ENCODE measurements around the gene KIRREL3.

KIRREL3 gene

DNA sequence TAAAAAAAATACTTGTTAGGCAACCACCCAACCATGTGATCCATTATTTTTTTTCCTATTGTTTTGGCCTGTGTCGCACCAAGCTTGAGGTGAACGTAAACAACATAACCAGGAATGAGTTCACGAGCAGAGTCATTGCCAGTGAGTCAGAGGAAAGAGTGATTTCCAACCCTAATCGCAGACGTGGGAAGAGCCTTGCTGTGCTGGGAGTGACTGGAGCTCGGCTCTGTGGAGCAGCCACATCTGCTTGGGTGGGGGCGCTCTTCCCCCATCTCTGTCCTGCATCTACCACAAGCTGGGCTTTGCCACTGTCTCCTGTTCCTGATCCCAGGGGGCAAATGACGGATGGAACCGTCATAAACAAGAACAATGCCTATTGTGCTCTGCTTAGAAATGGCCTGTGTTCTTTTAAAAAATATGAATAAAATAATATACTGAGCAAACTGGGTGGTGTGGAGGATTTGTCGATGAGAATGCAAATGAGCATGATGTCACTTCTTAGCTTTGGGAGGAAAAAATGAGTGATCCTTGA, 210.0 kb downstream of the KIRREL3 start:
- no peak for DNase-seq (ENCODE audit: low spot score)

DNA sequence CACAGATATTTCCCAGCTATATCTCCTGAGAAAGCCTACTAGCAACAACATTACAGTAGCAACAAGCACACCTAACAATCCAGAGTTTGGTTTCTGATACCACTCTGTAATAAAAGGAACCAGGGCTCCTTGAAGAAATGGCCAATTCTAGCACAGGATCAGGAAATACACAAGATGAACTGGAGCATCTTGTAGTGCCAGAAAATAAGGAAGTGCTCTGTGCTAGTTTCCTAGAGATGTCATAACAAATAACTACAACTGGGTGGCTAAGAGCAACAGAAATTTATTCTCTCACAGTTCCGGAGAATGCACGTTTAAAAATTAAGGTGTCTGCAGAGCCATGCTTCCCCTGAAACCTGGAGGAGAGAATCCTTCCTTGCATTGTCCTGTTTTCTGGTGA, 217.8 kb downstream of the KIRREL3 start:
- no peak for DNase-seq (ENCODE audit: low spot score)

DNA sequence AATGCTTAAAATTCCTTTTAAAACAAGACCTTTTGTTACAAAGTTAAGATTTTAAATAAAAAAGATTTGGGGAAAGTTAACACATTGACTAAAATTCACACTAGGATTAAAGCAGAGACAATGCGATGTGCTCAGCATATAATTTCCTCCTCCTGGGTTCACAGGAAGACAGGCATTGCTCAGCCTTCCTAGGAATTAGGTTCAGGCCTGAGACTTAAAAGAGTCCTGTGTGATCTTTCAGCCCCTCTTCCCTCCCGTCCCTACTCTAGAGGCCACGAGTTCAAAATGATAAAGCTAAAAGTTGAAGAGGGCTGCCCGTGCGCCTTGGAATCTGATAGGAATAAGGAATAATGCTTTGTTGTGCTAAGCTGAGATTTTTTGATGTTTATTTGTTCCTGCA, 218.6 kb downstream of the KIRREL3 start:
- no peak for DNase-seq (ENCODE audit: low spot score)

DNA sequence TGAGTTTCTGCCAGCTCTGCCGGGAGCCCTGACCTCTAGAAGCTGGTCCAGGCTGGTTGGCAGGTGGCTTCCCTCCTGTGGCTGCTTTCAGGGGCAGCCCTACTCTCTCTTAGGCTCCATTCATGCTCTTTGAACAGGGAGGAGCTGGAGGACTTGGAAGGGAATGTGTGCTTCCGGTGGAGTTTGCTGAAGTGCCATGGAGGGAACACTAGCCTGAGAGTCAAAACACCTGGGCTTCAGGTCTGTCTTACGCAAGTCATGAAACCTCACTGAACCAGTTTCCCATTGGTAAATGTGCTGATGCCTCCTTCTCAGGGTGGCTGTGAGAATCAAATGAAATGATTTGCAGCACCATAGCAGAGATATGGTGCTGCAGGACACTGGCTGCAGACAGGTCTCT, 224.5 kb downstream of the KIRREL3 start:
- DNase-seq (ENCODE audit: low spot score) = no peak

GRCh38 chr11:126772267-126772666, 228.3 kb downstream of the KIRREL3 start:
- DNase-seq (ENCODE audit: low spot score) = no peak

DNA sequence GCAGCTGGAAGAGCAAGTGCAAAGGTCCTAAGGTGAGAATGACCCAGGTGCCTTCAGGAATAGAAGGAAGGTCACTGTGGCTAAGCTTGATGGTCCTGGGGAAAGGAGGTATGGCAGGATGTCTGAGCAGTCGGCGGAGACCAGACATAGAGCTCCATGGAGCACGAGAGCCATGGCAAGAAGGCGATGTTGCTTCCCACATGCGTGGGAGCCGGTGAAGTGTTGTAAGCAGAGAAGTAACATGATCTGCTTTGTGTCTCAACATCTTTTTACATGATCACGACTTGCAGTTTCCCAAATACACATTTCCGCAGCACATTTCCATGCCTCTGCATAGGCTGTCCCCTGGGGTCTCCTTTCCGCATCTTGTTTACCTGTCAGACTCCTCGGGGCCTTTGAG, 231.9 kb downstream of the KIRREL3 start:
- no peak for DNase-seq (ENCODE audit: low spot score)

GRCh38 chr11:126766440-126766839, 234.1 kb downstream of the KIRREL3 start:
- DNase-seq (ENCODE audit: low spot score) = no peak

- DNase-seq (ENCODE audit: low spot score) = no peak
These were observed 235.4 kb downstream of the KIRREL3 start for GRCh38 chr11:126765196-126765595.

GRCh38 chr11:126764231-126764630, 236.3 kb downstream of the KIRREL3 start:
- no peak for DNase-seq (ENCODE audit: low spot score)

DNA sequence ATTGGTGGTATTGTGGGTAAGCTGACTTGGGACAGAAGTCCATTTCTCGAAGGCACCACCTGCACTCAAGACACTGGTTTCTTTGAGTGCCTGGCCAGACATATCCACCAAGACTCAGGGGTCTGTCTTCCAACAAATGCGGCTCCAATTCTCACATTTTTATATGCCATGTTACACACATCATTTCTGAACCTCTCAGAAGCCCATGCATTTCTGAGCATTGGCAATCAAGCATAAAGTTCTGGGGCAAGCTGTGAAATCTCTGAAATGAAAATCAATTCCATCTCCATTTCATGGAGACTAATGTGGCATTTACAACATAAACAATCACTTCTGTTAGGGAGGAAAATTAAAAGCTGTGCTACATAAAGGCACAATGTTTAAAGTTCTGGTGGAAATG, 243.7 kb downstream of the KIRREL3 start:
- no peak for DNase-seq (ENCODE audit: low spot score)

GRCh38 chr11:126756421-126756820, 244.1 kb downstream of the KIRREL3 start:
- no peak for DNase-seq (ENCODE audit: low spot score)

DNA sequence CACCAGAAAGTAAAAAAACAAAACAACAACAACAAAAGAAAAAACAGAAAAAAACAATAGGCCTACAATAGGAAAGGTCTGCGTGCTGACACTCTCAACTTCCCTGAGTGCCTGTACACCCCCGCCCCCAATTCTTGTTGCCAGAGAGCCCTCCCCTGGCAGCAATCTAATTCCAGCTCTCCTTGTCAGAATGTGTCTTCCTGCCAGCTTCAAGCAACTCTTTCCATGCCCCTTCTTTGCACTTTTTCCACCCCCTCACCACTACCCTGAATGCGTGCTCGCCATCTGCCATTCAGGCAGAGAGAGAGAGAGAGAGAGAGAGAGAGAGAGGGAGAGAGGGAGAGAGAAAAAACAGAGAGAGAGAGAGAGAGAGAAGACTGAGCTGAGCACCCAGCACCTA, 245.0 kb downstream of the KIRREL3 start:
- no peak for DNase-seq (ENCODE audit: low spot score)

DNA sequence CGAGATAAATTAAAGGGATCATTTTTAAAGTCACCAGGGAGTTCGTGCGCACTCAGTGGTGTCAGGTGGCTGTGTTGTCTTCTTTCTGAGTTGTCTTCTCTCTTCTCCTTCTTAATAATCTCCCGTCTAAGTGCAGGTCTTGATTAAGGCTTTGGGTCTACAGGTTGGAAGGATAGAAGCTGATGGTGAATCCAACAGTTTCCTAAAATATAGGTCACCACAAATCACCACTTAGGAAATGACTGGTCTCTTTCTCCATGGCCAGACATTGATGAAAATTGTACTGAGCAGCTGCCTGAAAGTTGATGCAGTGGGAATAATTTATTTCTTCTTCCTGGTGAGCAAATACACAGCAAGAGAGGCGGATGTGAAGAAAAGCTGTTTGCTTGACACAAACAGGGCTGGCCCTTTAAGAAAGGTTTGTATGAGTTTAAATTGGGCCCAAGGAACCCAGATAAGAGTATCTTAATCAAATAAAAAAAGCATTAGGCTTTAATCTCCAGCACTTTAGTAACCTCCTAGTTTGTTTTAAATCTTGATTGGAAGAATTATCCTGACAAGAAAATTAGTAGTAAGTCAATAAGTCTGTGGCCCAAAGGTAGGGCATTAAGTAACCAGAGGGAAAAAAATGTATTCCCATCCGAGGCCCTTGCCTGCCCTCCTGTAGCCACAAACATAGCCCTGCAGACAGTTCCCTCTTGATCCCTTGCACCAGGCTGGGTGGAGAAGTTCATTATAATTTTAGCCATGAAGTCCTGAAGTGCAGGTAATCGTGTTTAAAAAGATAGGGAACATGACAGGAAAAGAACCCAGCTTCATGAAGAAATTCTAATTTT, 245.8 kb downstream of the KIRREL3 start:
- no peak for DNase-seq (ENCODE audit: low spot score)

- no peak for DNase-seq (ENCODE audit: low spot score)
These were observed 246.6 kb downstream of the KIRREL3 start for GRCh38 chr11:126753990-126754389.

DNA sequence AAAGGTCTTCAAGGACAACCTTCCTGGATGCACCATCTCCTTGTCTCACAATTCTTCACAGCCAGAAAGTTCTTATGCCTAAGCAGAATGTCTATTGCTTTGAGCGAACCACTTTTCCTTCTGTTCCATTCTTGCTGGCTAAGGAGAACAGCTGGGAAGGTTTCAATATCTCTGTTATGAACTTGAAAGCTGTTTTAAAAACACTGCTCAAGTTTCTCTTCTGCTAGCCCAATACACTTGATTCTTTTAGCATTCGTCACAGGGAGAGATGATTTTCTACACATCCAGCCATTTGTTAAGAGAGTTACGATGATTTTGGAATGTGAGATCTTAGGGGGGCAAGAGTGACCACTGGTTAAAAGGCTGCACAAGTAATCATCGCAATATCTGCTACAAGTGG, 249.3 kb downstream of the KIRREL3 start:
- no peak for DNase-seq (ENCODE audit: low spot score)

GRCh38 chr11:126748793-126749192, 251.8 kb downstream of the KIRREL3 start:
- DNase-seq (ENCODE audit: low spot score) = no peak

GRCh38 chr11:126748100-126748791, 252.3 kb downstream of the KIRREL3 start:
- no peak for DNase-seq (ENCODE audit: low spot score)

- DNase-seq (ENCODE audit: low spot score) = no peak
These were observed 253.3 kb downstream of the KIRREL3 start for GRCh38 chr11:126747315-126747714.

DNA sequence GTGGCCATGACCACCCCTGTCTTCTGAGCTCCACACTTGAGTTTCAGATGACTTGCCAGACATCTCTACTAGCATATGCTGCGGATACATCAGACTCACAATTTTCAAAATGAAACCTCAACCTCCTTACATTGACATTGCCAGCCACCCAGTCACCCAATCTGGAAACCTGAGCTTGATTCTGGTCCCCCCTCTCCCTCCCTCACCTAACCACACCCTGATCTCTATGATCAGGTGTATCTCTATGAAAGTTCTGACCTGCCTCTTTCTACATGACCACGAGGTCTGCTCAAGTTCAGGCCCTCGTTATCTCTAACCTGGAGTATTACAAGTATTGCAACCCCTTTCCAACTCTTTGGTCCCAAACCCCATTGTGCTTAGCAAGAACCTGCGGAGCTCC, 254.1 kb downstream of the KIRREL3 start:
- no peak for DNase-seq (ENCODE audit: low spot score)

DNA sequence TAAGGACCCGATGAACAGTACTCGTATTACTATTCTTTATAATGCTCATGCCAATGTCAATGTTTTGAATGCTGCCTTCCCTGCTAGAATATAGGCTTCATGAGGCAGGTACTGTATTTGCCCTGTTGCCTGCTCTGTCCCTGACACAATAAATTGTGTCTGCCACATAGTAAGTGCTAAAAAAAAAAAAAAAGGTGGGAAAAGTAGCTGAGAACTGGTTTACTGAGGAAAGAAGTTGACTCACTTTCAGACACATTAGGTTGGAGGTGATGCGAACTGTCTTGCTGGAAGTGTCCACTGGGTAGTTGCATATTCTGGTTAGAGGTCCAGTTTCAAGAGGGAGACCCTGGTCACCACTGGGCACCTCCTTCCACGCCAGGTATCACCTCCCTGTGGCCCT, 255.9 kb downstream of the KIRREL3 start:
- no peak for DNase-seq (ENCODE audit: low spot score)

- DNase-seq (ENCODE audit: low spot score) = no peak
These were observed 256.9 kb downstream of the KIRREL3 start for GRCh38 chr11:126743628-126744027.

GRCh38 chr11:126742582-126742981, 258.0 kb downstream of the KIRREL3 start:
- no peak for DNase-seq (ENCODE audit: low spot score)

DNA sequence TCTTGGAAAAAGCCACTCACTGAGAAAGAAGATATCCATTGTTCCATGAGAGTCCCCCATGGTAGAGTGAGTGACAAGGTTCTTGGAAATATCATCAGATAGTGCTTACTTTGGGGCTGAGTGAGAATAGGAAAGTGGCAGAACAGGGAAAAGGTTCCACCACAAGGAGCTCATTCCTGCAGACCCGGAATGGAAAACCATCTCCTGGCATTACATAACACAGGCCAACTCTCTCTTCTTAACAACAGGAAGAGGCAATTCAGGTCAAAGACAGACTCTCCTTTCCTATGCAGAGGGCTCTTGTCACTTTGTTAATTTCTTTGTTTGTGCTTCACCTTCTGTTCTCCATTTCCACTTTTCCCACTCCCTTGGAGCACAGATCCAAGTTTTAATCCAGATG, 259.7 kb downstream of the KIRREL3 start:
- no peak for DNase-seq (ENCODE audit: low spot score)
